ENCODE measurements around the gene ZSWIM6. TPM values are rescaled to one million over a fixed set of nuclear protein-coding genes. Genes with fewer than 3 reads are reported as not detected.

Gene ZSWIM6
- total RNA-seq (2014; rRNA removed): 10.0 and 12.1 TPM in 2 replicates
- 10.5 TPM for polyA plus RNA-seq (2012)

DNA sequence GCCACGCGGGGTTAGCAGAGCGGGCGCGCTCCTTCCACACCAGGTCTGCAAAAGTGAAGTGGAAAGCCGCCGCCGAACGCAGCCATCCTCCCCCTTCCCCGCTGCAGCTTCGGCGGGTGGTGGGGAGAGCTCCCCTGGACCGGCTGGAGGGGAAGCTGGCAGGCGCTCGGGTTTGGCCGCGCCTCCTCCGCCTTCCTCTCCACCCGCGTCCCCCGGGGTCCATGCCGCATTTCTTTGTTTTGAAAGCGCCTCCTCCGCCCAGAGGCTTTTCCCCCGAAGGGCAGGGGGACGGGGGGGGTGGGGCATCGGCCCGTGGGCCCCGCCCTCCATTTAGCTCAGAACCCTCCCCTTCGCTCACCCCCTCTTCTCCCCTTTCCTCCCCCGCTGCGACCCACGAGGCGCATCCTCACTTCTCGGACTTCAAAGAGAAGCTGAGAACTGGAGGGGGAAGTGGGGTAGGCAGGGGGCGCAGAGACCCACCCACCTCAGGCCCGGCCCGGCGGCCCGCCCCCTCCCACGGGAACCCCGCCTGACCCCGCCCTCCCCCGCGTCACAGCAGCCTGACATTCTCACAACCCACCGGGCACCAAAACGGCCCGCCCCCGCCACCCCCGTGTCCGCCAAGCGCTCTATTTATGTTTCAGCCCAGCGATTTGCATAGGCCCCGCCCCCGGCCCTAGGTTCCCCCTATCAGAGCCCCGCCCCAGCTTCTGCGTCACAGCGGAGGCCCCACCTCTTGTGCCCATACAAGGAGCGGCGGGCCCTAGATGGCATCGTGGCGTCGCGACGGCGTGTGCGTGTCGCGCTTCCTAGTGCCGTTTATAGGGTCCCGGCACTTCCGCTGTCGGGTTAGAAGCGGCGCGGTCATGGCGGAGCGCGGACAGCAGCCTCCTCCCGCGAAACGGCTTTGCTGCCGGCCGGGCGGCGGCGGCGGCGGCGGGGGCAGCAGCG lies at the start of gene ZSWIM6:
Gene ZSWIM6, plus strand, starts transcription at position 852 of the 951 bp plus-strand sequence. Its CDS starts 15 bp downstream, at position 867.
- DNase-seq (ENCODE audit: low read depth): peak; percentile 99

GRCh38 chr5:61283471-61283870 lies 48.6 kb upstream of the ZSWIM6 start:
- DNase-seq (ENCODE audit: low read depth): no peak

- no peak for DNase-seq (ENCODE audit: low read depth)
Measured at GRCh38 chr5:61285531-61285930, 46.5 kb upstream of the ZSWIM6 start.

GRCh38 chr5:61286446-61287132 lies 45.5 kb upstream of the ZSWIM6 start:
- no peak for DNase-seq (ENCODE audit: low read depth)

DNA sequence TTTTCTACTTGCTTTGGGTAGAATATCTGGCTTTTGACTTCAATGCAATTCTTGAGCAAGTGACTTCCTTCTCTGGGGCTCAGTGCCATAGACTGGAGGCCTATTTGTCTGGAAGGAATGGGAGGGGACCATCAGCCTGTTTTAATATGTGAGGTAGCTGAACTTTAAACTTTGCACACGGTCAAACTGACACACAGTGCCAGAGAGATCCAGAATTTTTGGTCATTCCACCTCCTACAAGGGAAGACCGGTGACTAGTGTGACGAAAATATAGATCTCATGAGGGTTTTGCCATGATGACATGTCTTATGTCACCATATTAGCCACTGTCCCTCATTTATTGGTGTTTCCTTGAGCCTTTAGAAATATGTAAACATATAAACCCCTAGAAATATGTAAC lies 44.6 kb upstream of the ZSWIM6 start:
- DNase-seq (ENCODE audit: low read depth): no peak

GRCh38 chr5:61289241-61289640 lies 42.8 kb upstream of the ZSWIM6 start:
- DNase-seq (ENCODE audit: low read depth): no peak

DNA sequence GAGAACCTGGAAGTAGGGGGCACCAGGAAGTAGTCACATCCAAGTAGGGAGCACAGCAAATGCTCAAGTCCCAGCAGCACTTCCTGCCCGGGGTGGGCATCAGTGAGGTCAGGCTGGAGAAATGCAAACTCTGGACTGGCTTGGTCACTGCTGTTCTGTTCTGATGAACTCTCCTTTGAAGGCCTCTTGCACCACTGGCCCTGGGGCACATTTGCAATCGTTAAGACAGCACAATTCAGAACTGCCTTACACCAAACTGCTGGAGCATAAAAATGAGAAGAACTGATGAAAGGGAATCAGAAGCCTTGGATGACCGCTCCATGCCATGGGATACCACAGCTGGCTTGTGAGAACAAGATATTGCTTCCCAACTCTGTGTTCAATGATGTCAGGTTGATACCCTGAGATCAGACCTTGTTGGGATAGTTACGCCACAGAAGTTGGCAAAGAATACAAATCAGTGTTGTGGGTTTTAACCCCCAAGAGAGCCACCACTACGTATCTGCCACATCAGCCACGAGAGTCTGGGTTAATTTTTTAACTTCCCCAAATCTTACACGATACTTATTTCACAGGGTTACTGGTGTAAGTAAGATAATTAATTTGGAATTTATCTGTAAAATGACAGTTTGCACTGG lies 42.3 kb upstream of the ZSWIM6 start:
- DNase-seq (ENCODE audit: low read depth): no peak

DNA sequence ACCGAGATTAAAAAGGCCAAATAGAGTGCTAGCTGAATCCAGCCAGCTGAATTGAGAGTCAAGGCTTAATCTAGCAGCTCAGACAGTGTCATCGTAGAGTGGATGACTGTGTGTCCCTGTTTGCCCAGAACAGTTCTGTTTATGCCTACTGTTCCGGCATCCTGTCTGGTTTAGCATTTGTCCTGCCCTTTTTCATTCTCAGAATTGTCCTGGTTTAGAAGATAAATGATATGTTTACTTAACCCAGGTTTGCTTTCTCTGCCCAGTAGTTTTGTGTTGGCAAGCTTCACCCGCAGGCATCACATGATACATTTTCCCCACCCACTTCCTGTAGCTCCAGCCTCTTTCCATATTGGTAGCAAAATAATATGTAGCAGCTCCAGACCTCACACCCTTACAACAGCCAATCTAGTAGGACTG lies 41.3 kb upstream of the ZSWIM6 start:
- DNase-seq (ENCODE audit: low read depth): peak; percentile 77

GRCh38 chr5:61292062-61292657 lies 39.9 kb upstream of the ZSWIM6 start:
- no peak for DNase-seq (ENCODE audit: low read depth)

DNA sequence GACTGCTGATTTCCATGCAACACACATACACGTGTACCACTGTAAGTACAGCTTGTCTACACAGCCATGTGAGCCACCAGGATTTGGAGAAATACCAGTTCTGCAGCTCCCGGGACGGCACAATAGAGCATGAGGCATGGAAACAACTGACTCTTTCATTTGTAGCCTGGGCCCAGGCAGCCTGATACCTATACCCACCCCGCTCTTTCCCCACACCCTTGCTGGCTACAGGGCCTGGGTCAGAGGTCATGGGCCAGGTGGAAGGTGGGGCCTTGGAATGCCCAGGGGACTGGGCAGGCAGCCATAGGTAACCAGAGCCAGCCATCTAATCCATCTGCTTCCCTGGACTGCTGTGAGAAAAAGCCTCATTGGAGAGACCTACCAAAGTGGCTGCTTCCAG lies 39.0 kb upstream of the ZSWIM6 start:
- no peak for DNase-seq (ENCODE audit: low read depth)

GRCh38 chr5:61293873-61294272 lies 38.2 kb upstream of the ZSWIM6 start:
- no peak for DNase-seq (ENCODE audit: low read depth)

DNA sequence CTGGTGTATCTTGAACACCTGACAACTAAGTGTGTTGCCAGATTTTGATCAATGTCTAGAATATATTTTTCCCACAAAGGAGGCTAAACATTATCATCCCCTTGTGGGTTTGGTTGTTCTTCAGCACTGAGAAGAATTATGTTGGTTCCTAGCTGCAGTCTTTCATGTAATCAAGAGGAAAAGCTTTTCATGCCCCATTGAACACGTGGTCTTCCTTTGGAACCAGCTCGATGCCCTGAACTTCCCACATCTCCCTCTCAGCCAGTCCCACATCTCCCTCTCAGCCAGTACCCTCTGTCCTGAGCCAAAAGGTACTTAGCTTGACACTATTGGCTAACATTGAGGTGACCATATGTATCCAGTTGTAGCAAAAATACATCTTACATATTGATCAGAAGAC lies 36.7 kb upstream of the ZSWIM6 start:
- DNase-seq (ENCODE audit: low read depth): no peak

GRCh38 chr5:61298066-61298465 lies 34.0 kb upstream of the ZSWIM6 start:
- DNase-seq (ENCODE audit: low read depth): no peak

DNA sequence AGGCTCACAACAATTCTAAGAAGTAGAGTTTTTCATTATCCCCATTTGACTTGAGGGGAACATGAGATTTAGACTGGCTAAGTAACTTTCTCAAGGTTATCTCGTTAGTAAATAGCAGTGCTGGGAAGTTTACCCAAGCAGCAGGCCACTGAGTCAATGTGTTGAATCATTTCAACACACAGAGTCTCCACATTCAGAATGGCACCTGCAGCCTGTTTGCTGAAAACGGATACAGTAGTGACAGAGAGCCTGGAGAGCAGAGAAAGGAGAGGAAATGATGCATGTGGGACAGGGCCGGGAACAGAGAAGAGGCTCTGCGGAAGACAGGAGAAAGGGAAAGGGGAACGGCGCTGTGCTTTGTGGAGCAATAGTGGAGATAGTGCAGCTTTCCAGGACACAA lies 33.5 kb upstream of the ZSWIM6 start:
- no peak for DNase-seq (ENCODE audit: low read depth)

DNA sequence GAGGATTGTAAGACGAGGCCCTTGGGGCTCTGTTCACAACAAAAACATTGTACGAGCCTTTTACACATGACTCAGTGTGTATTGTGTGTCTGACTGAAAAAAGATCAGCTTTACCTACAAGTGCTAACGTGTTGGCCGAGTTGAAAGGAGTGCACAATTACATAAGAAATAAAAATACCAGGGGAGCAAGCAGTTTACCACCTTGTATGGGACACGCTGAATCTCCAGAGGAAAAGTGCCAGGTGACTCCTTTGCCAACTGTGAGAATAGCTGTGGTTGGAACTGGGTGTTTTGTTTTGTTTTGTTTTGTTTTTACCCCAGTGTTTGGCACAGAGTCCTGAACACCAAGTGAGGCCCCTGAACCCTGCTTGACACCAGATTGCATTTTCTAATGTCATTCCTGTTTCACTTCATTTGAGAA lies 32.8 kb upstream of the ZSWIM6 start:
- DNase-seq (ENCODE audit: low read depth): peak; percentile 53

DNA sequence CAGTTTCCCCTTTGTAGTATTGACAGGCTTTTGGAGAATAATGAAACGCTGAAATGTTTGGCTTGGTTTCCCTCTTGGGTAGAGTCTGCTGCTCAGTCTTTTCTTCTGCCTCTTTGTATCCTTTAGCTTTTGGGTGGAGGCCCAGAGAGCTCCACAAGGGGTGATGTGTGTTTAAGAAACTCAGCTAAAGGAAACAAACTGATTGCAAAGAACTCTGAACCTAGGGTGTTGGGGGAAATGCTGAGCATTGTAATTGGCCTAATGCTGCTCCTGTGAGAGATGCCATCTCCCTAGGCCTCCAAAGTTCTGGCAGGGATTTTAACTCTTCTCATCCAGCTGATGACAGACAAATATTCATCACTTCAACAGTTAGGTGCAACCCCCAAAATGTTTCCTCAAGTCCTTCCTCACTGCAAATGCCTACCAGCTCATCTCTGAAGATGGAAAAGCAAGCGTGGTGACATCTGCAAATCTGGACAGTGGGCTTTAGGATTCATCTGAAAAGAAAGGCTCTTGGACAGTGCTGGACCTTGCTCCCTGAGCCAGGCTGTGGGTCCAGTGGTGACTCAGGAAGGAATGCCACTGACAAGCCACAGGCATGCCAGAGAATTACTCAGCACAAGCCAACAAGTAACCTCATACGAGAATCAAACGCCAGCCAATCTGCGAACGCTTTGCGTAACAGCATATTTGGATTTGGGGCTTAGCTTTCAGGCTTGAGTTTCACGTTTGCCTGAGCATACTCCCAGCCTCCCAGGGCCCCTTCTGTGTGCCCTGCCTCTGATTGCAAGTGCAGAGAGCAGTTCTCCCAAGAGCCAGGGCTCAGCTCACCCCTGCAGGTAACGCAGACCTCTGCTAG lies 30.5 kb upstream of the ZSWIM6 start:
- peak; percentile 99 for DNase-seq (ENCODE audit: low read depth)

DNA sequence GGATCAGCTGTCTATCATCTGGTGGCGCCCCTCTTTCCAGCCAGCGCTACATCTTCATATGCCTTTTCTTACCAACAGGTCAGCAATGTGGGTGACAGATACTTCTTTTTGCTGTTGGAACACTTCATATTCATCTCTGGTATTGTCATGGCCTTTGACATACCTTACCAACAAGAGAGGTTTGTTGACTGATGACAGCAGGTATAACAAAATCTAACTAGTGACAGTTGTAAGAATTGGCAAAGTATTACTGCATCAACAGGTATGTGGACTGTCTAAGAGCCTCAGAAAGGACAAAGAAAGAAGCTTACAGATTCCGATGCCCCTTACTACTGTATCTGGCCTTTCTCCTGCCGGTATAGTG lies 29.9 kb upstream of the ZSWIM6 start:
- DNase-seq (ENCODE audit: low read depth): no peak

DNA sequence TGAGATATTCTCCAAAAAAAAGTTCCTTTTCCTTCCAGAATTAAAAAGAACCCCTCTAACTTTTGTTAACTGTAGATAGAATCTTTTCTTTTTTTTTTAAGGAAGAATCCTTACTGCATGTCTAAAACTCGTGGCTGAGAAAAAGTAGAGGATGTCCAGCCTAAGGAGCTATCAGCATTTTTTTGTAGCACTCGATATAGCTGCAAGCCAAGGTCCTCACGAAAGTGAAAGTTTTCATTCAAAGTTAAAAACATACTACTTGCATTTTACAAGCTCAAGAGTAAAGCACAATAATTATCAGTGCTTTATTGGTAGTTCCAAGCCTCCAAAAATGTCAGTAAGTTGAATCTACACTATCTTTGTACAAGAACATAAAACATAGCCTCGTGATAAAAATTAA lies 28.7 kb upstream of the ZSWIM6 start:
- DNase-seq (ENCODE audit: low read depth): no peak

GRCh38 chr5:61304590-61305381 lies 27.3 kb upstream of the ZSWIM6 start:
- peak; percentile 85 for DNase-seq (ENCODE audit: low read depth)

DNA sequence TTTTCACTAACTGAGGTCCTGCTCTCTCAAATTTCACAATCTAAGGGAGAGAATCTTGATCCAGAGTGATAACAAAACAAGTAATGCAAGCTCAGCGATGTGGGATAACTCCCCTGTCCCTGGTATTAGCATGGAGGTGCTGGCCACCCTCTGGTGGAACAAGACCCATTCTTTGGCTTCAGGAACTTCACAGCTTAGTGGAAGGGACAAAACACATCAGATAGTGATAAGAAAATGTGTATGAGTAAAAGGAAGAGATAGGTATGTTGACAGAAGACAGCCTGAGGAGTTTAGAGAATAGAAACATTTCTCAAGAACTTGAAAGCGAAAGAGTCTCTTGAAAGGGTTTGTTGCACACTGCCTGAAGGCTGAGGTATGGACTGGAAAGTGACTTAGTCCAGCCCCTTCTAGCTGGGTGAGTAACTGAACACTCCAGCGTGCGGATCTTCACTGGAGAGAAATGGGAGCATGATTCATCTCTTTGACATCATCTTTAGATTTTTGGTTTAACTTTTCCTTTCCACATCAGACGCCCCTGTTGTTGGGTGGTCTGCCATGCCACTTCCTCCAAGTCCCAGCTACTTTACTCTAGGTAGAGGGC lies 25.4 kb upstream of the ZSWIM6 start:
- peak; percentile 79 for DNase-seq (ENCODE audit: low read depth)

All from LHCN-M2 (cell line).